AML-193 (cell line): ENCODE measurements around the gene RAB24.
"Not testable (repeated sequence)": the region's sequence is repeated elsewhere in the genome, so short reads cannot be mapped to it uniquely, and the experiment has no call there.

Experiments used
- DNase-seq, 2 experiments: peaks; one replicate each; lab custom pipeline; 2025; lab: John Stamatoyannopoulos, UW

Gene RAB24

GRCh38 chr5:177311723-177312648 lies 8.5 kb upstream of the RAB24 start, which contains the start of gene MXD3:
Gene MXD3 (minus strand): TSS chr5:177311898. CDS start chr5:177311830, 68 bp downstream.
- DNase-seq: peak; percentile 95 to 96

GRCh38 chr5:177311392-177311722 lies 7.8 kb upstream of the RAB24 start:
- no peak for DNase-seq

- DNase-seq: peak; percentile 71 to 79
Measured at GRCh38 chr5:177310757-177311391, 7.4 kb upstream of the RAB24 start.

GRCh38 chr5:177310332-177310731 lies 6.8 kb upstream of the RAB24 start:
- DNase-seq: no peak

GRCh38 chr5:177309351-177310191 lies 6.1 kb upstream of the RAB24 start:
- DNase-seq: peak; percentile 34 to 52

GRCh38 chr5:177308740-177309139 lies 5.2 kb upstream of the RAB24 start:
- no peak for DNase-seq

GRCh38 chr5:177307544-177308363 lies 4.2 kb upstream of the RAB24 start:
- DNase-seq: no peak

- peak; percentile 96 for DNase-seq
Measured at GRCh38 chr5:177306674-177307543, 3.4 kb upstream of the RAB24 start.

- not testable (repeated sequence) for DNase-seq
Measured at GRCh38 chr5:177306103-177306640, 2.7 kb upstream of the RAB24 start.

- peak in 1 of 2 experiments; percentile 17 for DNase-seq
Measured at GRCh38 chr5:177304392-177305119, 1.0 kb upstream of the RAB24 start.

GRCh38 chr5:177303925-177304391 lies 439 bp upstream of the RAB24 start:
- DNase-seq: no peak

GRCh38 chr5:177302354-177303110 lies 987 bp downstream of the RAB24 start:
- peak; percentile 57 to 71 for DNase-seq

GRCh38 chr5:177301503-177302165 lies 1.9 kb downstream of the RAB24 start:
- DNase-seq: no peak

GRCh38 chr5:177300951-177301350 lies 2.6 kb downstream of the RAB24 start:
- DNase-seq: no peak

GRCh38 chr5:177300236-177300880 lies 3.2 kb downstream of the RAB24 start:
- peak; percentile 80 to 86 for DNase-seq

- no peak for DNase-seq
Measured at GRCh38 chr5:177299697-177300096, 3.8 kb downstream of the RAB24 start.

GRCh38 chr5:177297922-177298321 lies 5.6 kb downstream of the RAB24 start:
- no peak for DNase-seq
